GM23248 (cell line): ENCODE results near the gene VCX3B. TPM values are rescaled to one million over a fixed set of nuclear protein-coding genes. Genes with fewer than 3 reads are reported as not detected.
"Not testable (repeated sequence)": the region's sequence is repeated elsewhere in the genome, so short reads cannot be mapped to it uniquely, and the experiment has no call there.

Source experiments
- DNase-seq: peaks from one replicate; pipeline ENCODE4 v3.0.0-alpha.2; 2015
- H2AFZ ChIP-seq: fragments of 200-600 bp; sonication (generic); 2 replicates; pipeline ENCODE4 v1.6.1; 2016; ENCODE audit warnings: antibody characterized with exemption
- H3F3A ChIP-seq: fragments of 200-600 bp; sonication (generic); 2 replicates; pipeline ENCODE4 v1.6.1; 2016; ENCODE audit warnings: mild to moderate bottlenecking, antibody characterized with exemption, mixed run types; ENCODE audit not compliant: insufficient read depth
- H3K27ac ChIP-seq: fragments of 200-600 bp; sonication (generic); 2 replicates; pipeline ENCODE4 v1.5.1; 2016; ENCODE audit warnings: mild to moderate bottlenecking
- H3K27me3 ChIP-seq: fragments of 200-600 bp; sonication (generic); replicated peaks from 2 replicates; pipeline ENCODE4 v1.6.1; 2016; ENCODE audit warnings: mild to moderate bottlenecking; ENCODE audit not compliant: insufficient read depth
- H3K36me3 ChIP-seq: fragments of 200-600 bp; sonication (generic); 2 replicates; pipeline ENCODE4 v1.6.1; 2016; ENCODE audit warnings: low read depth, mild to moderate bottlenecking
- H3K4me1 ChIP-seq: fragments of 200-600 bp; sonication (generic); 2 replicates; pipeline ENCODE4 v1.6.1; 2016; ENCODE audit warnings: mild to moderate bottlenecking; ENCODE audit not compliant: insufficient read depth
- H3K4me2 ChIP-seq: fragments of 200-600 bp; sonication (generic); one replicate; pipeline ENCODE4 v1.6.1; 2016; ENCODE audit warnings: mild to moderate bottlenecking; ENCODE audit not compliant: unreplicated experiment
- H3K4me3 ChIP-seq: fragments of 200-600 bp; sonication (generic); 2 replicates; pipeline ENCODE4 v1.5.1; 2016; ENCODE audit warnings: mild to moderate bottlenecking
- H3K79me2 ChIP-seq: fragments of 200-600 bp; sonication (generic); 2 replicates; pipeline ENCODE4 v1.6.1; 2016; ENCODE audit warnings: mild to moderate bottlenecking; ENCODE audit not compliant: insufficient read depth
- H3K9ac ChIP-seq: fragments of 200-600 bp; sonication (generic); 2 replicates; pipeline ENCODE4 v1.6.1; 2016; ENCODE audit warnings: mild to moderate bottlenecking
- H3K9me2 ChIP-seq: fragments of 200-600 bp; sonication (generic); 2 replicates; pipeline ENCODE4 v1.6.1; 2016; ENCODE audit warnings: mixed run types, mild to moderate bottlenecking, moderate library complexity; ENCODE audit not compliant: insufficient read depth
- H3K9me3 ChIP-seq: fragments of 200-600 bp; sonication (generic); one replicate; pipeline ENCODE4 v1.6.1; 2017; ENCODE audit warnings: low read depth
- H4K20me1 ChIP-seq: fragments of 200-600 bp; sonication (generic); 2 replicates; pipeline ENCODE4 v1.6.0; 2016; ENCODE audit not compliant: insufficient read depth
- EZH2 ChIP-seq: fragments of 200-600 bp; sonication (generic); IDR thresholded peaks from 2 replicates; pipeline ENCODE4 v1.6.1; 2018; ENCODE audit warnings: antibody characterized with exemption, mild to moderate bottlenecking; ENCODE audit not compliant: insufficient read depth, poor library complexity, severe bottlenecking
- EZH2phosphoT487 ChIP-seq: fragments of 200-600 bp; sonication (generic); IDR thresholded peaks from 2 replicates; pipeline ENCODE4 v1.6.1; 2018; ENCODE audit warnings: antibody characterized with exemption, moderate library complexity, mild to moderate bottlenecking, low read depth; ENCODE audit not compliant: insufficient read depth
- WGBS, 2 experiments: methylation state at CpG; one replicate each; pipeline ENCODE4 v1.1.6; 2015 to 2017; ENCODE audit warnings: low lambda C conversion rate in 2 of 2, low coverage in 1 of 2; ENCODE audit errors: missing lambda C conversion rate in 2 of 2; 5-methylcytosine and 5-hydroxymethylcytosine counted together
- in situ Hi-C: fragments of 300-500 bp; cut with MboI; formaldehyde crosslinking; loops from 2 replicates; pipeline ENCODE4 v1.15.0; 2020
- polyA plus RNA-seq: library from polyadenylated mRNA; unstranded; fragments of >200 nt; fragmentation: Nextera tagmentation; extraction: Ambion mirVana; gene quantifications from 2 replicates; pipeline ENCODE4 v1.2.1, GENCODE V29; 2016
- total RNA-seq: library from RNA; depleted of rRNA; stranded (reverse); fragments of >200 nt; shearing (Covaris generic); gene quantifications from 2 replicates; pipeline ENCODE4 v1.2.3, GENCODE V29; 2014; rRNA removed

The VCX3B gene
- total RNA-seq = not detected in 2 replicates
- not detected in 2 replicates for polyA plus RNA-seq

- in situ Hi-C loops = not testable (repeated sequence)
Observed at GRCh38 chrX:8464530-8464929, at the start of gene VCX3B. VCX3B (plus strand) TSS chrX:8464830; CDS start chrX:8465451, 621 bp downstream.

DNA sequence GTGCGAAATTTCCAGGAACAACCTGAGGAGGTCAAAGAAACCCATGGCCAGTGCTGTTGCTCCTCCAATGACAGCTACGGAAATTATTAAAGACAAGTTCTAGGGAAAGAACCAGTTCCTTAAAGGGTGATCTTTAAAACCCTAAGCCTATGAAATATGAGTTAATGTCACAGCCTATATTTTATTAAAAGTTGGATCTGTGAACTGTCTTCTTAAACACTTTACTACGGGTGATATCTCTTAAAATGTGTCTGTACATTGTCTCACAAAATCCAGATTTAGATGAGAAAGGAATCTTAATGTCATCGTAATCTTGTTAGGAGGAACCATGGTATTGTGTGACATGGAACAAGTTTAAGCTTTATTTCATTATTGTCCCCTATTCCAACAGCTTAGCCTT lies 46.3 kb upstream of the VCX3B start:
- H3F3A ChIP-seq = no peaks in the 10 kb centered on the region
- no peaks in the 10 kb centered on the region for H3K27me3 ChIP-seq
- H3K4me1 ChIP-seq = no peaks in the 10 kb centered on the region
- no peak overlapping the region for H3K4me2 ChIP-seq
- no peaks in the 10 kb centered on the region for H3K9me3 ChIP-seq
- DNase-seq = no peak
- no peaks in the 10 kb centered on the region for H3K36me3 ChIP-seq
- H3K79me2 ChIP-seq = no peaks in the 10 kb centered on the region
- H3K9ac ChIP-seq = no peak overlapping the region
- H2AFZ ChIP-seq = no peak overlapping the region
- WGBS, 2 experiments = 0 to 5% methylated on average over 4 of the region's 4 CpGs
- no peak overlapping the region for H3K27ac ChIP-seq
- no peak overlapping the region for H3K4me3 ChIP-seq
- in situ Hi-C loops = no loop called here
- H4K20me1 ChIP-seq = no peaks in the 10 kb centered on the region
- no peak for TF ChIP-seq EZH2
- TF ChIP-seq EZH2phosphoT487 = no peak
- H3K9me2 ChIP-seq = no peaks in the 10 kb centered on the region

More at GRCh38 chrX:8464530-8464929, at the start of gene VCX3B:
- WGBS, 2 experiments = 38 to 58% methylated on average over 3 of the region's 3 CpGs
- H2AFZ ChIP-seq, H3K9ac ChIP-seq, H3K27ac ChIP-seq, H3K27me3 ChIP-seq, H4K20me1 ChIP-seq, H3K36me3 ChIP-seq, H3K4me3 ChIP-seq, H3F3A ChIP-seq, H3K4me1 ChIP-seq, H3K9me3 ChIP-seq, H3K4me2 ChIP-seq, DNase-seq, H3K9me2 ChIP-seq, H3K79me2 ChIP-seq: not testable (repeated sequence)

DNA sequence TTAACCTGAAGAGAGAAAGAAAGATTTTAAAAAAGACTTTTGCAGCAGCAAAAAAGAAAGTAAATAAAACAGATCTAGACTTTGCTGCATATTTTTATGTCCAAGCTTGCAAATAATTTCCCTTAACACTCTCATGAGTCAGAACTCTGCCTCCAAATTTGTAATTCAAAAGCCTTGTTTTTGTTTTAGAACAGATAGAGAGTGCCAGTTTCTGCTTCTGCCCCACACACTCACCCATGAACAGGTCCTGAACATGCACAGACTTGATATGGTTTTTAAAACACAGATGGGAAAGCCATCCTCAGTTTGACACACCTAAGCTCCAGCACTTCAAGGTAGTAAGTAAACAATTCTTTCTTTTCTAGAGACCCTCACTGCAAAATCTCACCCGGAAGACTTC lies 39.7 kb upstream of the VCX3B start:
- no peak for DNase-seq

GRCh38 chrX:8429692-8430249 lies 34.9 kb upstream of the VCX3B start:
- TF ChIP-seq EZH2phosphoT487 (no peak), EZH2 (no peak)
- Histone ChIP-seq H3K79me2 (no peaks in the 10 kb centered on the region), H3K36me3 (no peaks in the 10 kb centered on the region), H3K9me3 (no peaks in the 10 kb centered on the region), H3K4me2 (no peak overlapping the region), H2AFZ (no peak overlapping the region), H3K27ac (no peak overlapping the region), H4K20me1 (no peaks in the 10 kb centered on the region), H3K4me1 (no peaks in the 10 kb centered on the region), H3K27me3 (no peaks in the 10 kb centered on the region), H3K9me2 (no peaks in the 10 kb centered on the region), H3K4me3 (no peak overlapping the region), H3F3A (no peaks in the 10 kb centered on the region), H3K9ac (no peak overlapping the region)
- 29 to 30% methylated on average over 6 of the region's 6 CpGs for WGBS, 2 experiments
- no peak for DNase-seq
- in situ Hi-C loops = no loop called here

More for the DNA sequence above, 39.7 kb upstream of the VCX3B start:
- no peaks in the 10 kb centered on the region for H3K27me3 ChIP-seq
- H3K9me3 ChIP-seq = no peaks in the 10 kb centered on the region
- no peaks in the 10 kb centered on the region for H3K36me3 ChIP-seq
- in situ Hi-C loops = no loop called here
- H3K4me2 ChIP-seq = no peak overlapping the region
- no peaks in the 10 kb centered on the region for H4K20me1 ChIP-seq
- H3K9ac ChIP-seq = no peak overlapping the region
- no peaks in the 10 kb centered on the region for H3K9me2 ChIP-seq
- H3K27ac ChIP-seq = no peak overlapping the region
- no peaks in the 10 kb centered on the region for H3K79me2 ChIP-seq
- TF ChIP-seq EZH2 (no peak), EZH2phosphoT487 (no peak)
- WGBS, 2 experiments = 31 to 50% methylated on average over 1 of the region's 1 CpG
- H3F3A ChIP-seq = no peaks in the 10 kb centered on the region
- H2AFZ ChIP-seq = no peak overlapping the region
- H3K4me3 ChIP-seq = no peak overlapping the region
- H3K4me1 ChIP-seq = no peaks in the 10 kb centered on the region

- Histone ChIP-seq H3K4me3 (no peak overlapping the region), H3K9me3 (no peaks in the 10 kb centered on the region), H2AFZ (no peak overlapping the region), H3K4me2 (no peak overlapping the region), H3K4me1 (no peaks in the 10 kb centered on the region), H3K79me2 (no peaks in the 10 kb centered on the region), H3F3A (no peaks in the 10 kb centered on the region), H3K27me3 (no peaks in the 10 kb centered on the region), H3K27ac (no peak overlapping the region), H3K9ac (no peak overlapping the region), H3K9me2 (no peaks in the 10 kb centered on the region), H4K20me1 (no peaks in the 10 kb centered on the region), H3K36me3 (no peaks in the 10 kb centered on the region)
- in situ Hi-C loops = no loop called here
- TF ChIP-seq EZH2phosphoT487 (no peak), EZH2 (no peak)
- no peak for DNase-seq
- 30 to 36% methylated on average over 3 of the region's 3 CpGs for WGBS, 2 experiments
Observed at GRCh38 chrX:8430444-8430843, 34.2 kb upstream of the VCX3B start.
